Activated naive CD8-positive, alpha-beta T cell treated with anti-CD3 and anti-CD28 coated beads, Interleukin-2, amount 10 ng/mL, durations not matched to agents 7 days and 5 days (primary cell): ENCODE data around the gene SSPN. TPM values are rescaled to one million over a fixed set of nuclear protein-coding genes. Genes with fewer than 3 reads are reported as not detected.

ENCODE experiments used
- ATAC-seq: fragments of 150-1000 bp; cut with Tn5 transposase; one replicate; pipeline ENCODE4 v1.10.0; 2021; ENCODE audit warnings: low read depth, moderate library complexity
- POLR2A ChIA-PET: fragments of 350-600 bp; sonication (Branson Sonifier 250); formaldehyde crosslinking; loops from one replicate; lab custom pipeline; 2021; ENCODE audit warnings: antibody characterized with exemption; lab: Charles Lee
- DNase-seq: peaks from one replicate; pipeline ENCODE4 v3.0.0; 2021
- H3K27ac Mint-ChIP-seq: one replicate; pipeline ENCODE4 v1.8.0; 2022; ENCODE audit warnings: mild to moderate bottlenecking, mixed read lengths
- H3K27me3 Mint-ChIP-seq: one replicate; pipeline ENCODE4 v1.8.0; 2022; ENCODE audit warnings: mild to moderate bottlenecking, moderate library complexity, mixed read lengths
- H3K36me3 Mint-ChIP-seq: one replicate; pipeline ENCODE4 v1.8.0; 2021; ENCODE audit warnings: mild to moderate bottlenecking, mixed read lengths
- H3K4me1 Mint-ChIP-seq: one replicate; pipeline ENCODE4 v1.8.0; 2021; ENCODE audit warnings: mixed read lengths
- H3K4me3 Mint-ChIP-seq: one replicate; pipeline ENCODE4 v1.8.0; 2022; ENCODE audit warnings: mild to moderate bottlenecking, moderate library complexity, mixed read lengths
- H3K9me3 Mint-ChIP-seq: one replicate; pipeline ENCODE4 v1.8.0; 2021; ENCODE audit warnings: mixed read lengths
- total RNA-seq, 2 experiments: library from RNA; stranded (reverse); gene quantifications; one replicate each; pipeline ENCODE4 v1.2.3, GENCODE V29; 2021

The SSPN gene
- total RNA-seq, 2 experiments from 2014 or later: not detected

- H3K36me3 Mint-ChIP-seq: no peaks in the 10 kb centered on the region
- H3K27me3 Mint-ChIP-seq: peaks cover 70% of the 10 kb centered on the region
- ATAC-seq (peak; percentile 47), DNase-seq (peak; percentile 37)
- POLR2A ChIA-PET: no interaction called here
- no peak overlapping the region for H3K27ac Mint-ChIP-seq
- H3K4me3 Mint-ChIP-seq: peak overlapping the region; percentile 79
- H3K4me1 Mint-ChIP-seq: peaks cover 5% of the 10 kb centered on the region
- H3K9me3 Mint-ChIP-seq: no peaks in the 10 kb centered on the region
Observed at GRCh38 chr12:26195641-26196420, 458 bp downstream of the SSPN start.

DNA sequence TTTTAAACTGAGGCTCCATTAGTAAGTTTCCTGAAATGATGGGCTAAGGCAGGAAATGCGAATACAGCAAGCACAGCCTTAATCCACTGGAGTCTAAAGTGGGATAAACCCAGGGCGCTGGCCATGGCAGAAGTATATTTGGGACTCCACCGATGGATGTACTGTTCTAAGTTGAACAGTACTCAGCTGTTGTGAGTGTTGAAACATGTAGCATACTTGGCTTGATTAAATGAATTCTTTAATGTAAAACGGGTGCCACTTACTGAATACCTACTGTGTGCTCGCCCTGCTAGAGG lies 996 bp downstream of the SSPN start:
- Mint-ChIP-seq H3K4me3 (no peak overlapping the region), H3K4me1 (peaks cover 5% of the 10 kb centered on the region), H3K36me3 (no peaks in the 10 kb centered on the region), H3K9me3 (no peaks in the 10 kb centered on the region), H3K27ac (no peak overlapping the region), H3K27me3 (peaks cover 71% of the 10 kb centered on the region)
- POLR2A ChIA-PET: no interaction called here
- DNase-seq (no peak), ATAC-seq (no peak)

- POLR2A ChIA-PET: no interaction called here
- ATAC-seq (no peak), DNase-seq (no peak)
- Mint-ChIP-seq H3K4me3 (no peak overlapping the region), H3K4me1 (peaks cover 5% of the 10 kb centered on the region), H3K27ac (no peak overlapping the region), H3K27me3 (peaks cover 64% of the 10 kb centered on the region), H3K36me3 (no peaks in the 10 kb centered on the region), H3K9me3 (no peaks in the 10 kb centered on the region)
Observed at GRCh38 chr12:26197832-26198231, 2.5 kb downstream of the SSPN start.

DNA sequence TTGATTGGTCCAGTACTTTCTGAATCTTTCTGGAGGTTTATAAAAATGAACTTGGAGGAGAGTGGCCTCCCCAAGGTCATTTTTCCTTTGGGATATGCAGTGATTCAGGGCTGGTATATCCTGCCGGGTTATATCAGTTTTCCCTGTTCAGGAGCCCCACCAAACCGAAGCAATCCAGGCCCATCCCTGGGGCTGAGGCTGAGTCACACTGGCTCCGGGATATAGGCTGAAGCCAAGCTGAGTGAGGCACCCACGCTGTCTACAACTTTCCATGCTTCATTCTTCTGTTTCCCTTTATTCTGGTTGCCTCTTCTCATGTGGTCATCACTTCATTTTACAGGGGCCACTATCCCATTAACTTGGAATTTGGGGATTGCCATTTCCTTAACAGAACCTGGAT lies 3.4 kb downstream of the SSPN start:
- Mint-ChIP-seq H3K4me3 (no peak overlapping the region), H3K36me3 (no peaks in the 10 kb centered on the region), H3K4me1 (peaks cover 5% of the 10 kb centered on the region), H3K27me3 (peaks cover 58% of the 10 kb centered on the region), H3K9me3 (no peaks in the 10 kb centered on the region), H3K27ac (no peak overlapping the region)
- POLR2A ChIA-PET: no interaction called here
- DNase-seq: no peak
- no peak for ATAC-seq

DNA sequence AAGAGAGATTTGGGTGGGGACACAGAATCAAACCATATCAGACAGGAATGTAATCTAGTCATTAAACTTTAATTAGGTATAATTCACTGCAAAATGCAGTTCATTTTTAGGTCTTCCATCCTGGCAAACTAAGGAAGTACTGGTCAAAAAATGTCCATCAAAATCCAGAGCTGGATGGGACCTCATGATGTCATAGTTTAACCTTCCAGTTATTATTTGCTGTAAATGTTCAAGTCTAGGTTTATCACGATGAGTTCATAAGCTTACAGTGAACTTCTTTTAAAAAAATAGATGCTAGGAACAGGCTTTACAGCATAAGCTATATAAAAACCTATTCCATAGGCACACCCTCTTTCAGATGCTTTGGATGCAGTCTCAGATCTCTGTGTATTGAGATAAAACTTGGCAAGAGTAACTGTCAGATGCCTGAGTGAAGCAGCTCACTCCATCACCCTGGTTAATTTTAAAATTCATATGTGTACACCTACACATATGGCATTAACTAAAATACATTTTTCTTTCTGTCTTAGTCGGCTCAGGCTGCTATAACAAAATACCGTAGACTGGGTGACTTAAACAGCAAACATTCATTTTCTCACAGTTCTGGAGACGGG lies 7.9 kb downstream of the SSPN start:
- H3K9me3 Mint-ChIP-seq: no peaks in the 10 kb centered on the region
- H3K27me3 Mint-ChIP-seq: peaks cover 40% of the 10 kb centered on the region
- H3K4me1 Mint-ChIP-seq: no peaks in the 10 kb centered on the region
- H3K4me3 Mint-ChIP-seq: no peak overlapping the region
- ATAC-seq: no peak
- DNase-seq: no peak
- no peaks in the 10 kb centered on the region for H3K36me3 Mint-ChIP-seq
- H3K27ac Mint-ChIP-seq: no peak overlapping the region
- POLR2A ChIA-PET: no interaction called here

GRCh38 chr12:26204612-26205289 lies 9.4 kb downstream of the SSPN start:
- ATAC-seq (no peak), DNase-seq (no peak)
- Mint-ChIP-seq H3K9me3 (no peaks in the 10 kb centered on the region), H3K4me3 (no peak overlapping the region), H3K27me3 (peaks cover 35% of the 10 kb centered on the region), H3K4me1 (no peaks in the 10 kb centered on the region), H3K27ac (no peak overlapping the region), H3K36me3 (no peaks in the 10 kb centered on the region)
- POLR2A ChIA-PET: no interaction called here

DNA sequence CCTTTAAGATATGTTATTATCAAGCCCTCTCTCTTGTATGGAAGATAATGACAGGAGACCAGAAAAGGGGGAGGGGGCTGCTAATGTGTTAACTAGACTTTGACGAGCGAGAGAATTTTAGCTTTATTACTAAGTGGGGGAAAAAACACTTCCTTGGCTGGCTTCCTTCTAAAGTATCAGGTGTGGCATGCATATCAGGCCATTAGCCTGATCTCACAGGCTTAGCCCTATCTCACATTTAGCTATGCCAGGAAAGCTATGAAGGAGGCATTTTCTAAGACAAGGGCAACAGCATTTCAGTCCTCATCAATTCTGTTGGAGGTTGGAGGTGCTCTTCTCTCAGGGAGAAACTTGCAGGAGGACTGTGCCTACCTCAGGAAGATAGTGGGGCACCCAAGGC lies 9.9 kb downstream of the SSPN start:
- H3K27me3 Mint-ChIP-seq: peaks cover 35% of the 10 kb centered on the region
- DNase-seq (no peak), ATAC-seq (no peak)
- no peaks in the 10 kb centered on the region for H3K36me3 Mint-ChIP-seq
- H3K27ac Mint-ChIP-seq: no peak overlapping the region
- H3K4me3 Mint-ChIP-seq: no peak overlapping the region
- POLR2A ChIA-PET: no interaction called here
- H3K9me3 Mint-ChIP-seq: no peaks in the 10 kb centered on the region
- no peaks in the 10 kb centered on the region for H3K4me1 Mint-ChIP-seq

- DNase-seq (no peak), ATAC-seq (no peak)
- Mint-ChIP-seq H3K4me1 (no peaks in the 10 kb centered on the region), H3K27ac (no peak overlapping the region), H3K36me3 (no peaks in the 10 kb centered on the region), H3K27me3 (peaks cover 38% of the 10 kb centered on the region), H3K9me3 (no peaks in the 10 kb centered on the region), H3K4me3 (no peak overlapping the region)
- POLR2A ChIA-PET: no interaction called here
Observed at GRCh38 chr12:26205941-26206340, 10.6 kb downstream of the SSPN start.

DNA sequence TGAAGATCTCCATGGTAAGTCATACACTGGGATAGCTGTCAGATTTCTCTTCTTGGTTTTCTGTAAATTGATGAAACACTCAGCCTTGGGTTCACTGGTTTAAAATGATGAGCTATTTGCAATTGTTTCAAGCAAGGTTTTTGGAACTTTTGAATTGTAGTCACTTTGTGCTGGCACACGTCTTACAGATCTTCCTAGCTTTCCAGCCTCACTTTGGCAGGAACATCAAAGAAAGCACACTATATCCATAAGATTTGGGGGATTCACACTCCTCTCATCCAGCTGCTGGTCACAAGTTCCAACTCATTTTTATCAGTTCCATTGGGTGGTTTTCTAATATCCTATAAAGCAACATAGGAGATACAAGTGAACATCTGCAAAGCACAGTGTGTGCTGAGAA lies 16.0 kb downstream of the SSPN start:
- Mint-ChIP-seq H3K4me3 (no peak overlapping the region), H3K9me3 (no peaks in the 10 kb centered on the region), H3K27ac (no peak overlapping the region), H3K36me3 (no peaks in the 10 kb centered on the region), H3K27me3 (peaks cover 49% of the 10 kb centered on the region), H3K4me1 (no peaks in the 10 kb centered on the region)
- POLR2A ChIA-PET: no interaction called here
- no peak for ATAC-seq
- DNase-seq: no peak

- POLR2A ChIA-PET: no interaction called here
- H3K27me3 Mint-ChIP-seq: peaks cover 43% of the 10 kb centered on the region
- no peak for ATAC-seq
Observed at GRCh38 chr12:26212396-26212795, 17.0 kb downstream of the SSPN start.

DNA sequence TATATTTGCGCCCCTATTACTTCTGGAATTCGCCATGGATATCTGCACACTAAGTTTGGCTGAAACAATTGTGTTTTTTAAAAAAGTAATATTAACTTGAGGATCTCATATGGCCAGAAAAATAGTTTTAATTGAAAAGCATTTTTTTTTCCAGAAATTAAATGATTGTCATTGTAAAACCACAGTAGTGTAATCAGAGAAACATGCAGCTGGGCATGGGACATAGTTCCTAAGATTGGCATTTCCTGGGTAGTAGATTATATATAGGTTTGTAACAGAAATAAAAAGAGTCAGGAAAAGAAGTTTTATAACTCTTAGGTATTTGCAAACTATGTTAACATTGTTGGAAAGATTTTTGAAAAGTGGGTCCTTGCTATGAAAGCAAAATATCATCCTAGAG lies 17.6 kb downstream of the SSPN start:
- H3K4me1 Mint-ChIP-seq: no peaks in the 10 kb centered on the region
- no peak overlapping the region for H3K4me3 Mint-ChIP-seq
- POLR2A ChIA-PET: no interaction called here
- no peak overlapping the region for H3K27ac Mint-ChIP-seq
- no peaks in the 10 kb centered on the region for H3K9me3 Mint-ChIP-seq
- H3K36me3 Mint-ChIP-seq: no peaks in the 10 kb centered on the region
- ATAC-seq (no peak), DNase-seq (no peak)
- H3K27me3 Mint-ChIP-seq: peaks cover 39% of the 10 kb centered on the region

More at GRCh38 chr12:26212396-26212795, 17.0 kb downstream of the SSPN start:
- no peaks in the 10 kb centered on the region for H3K4me1 Mint-ChIP-seq
- no peak overlapping the region for H3K4me3 Mint-ChIP-seq
- H3K36me3 Mint-ChIP-seq: no peaks in the 10 kb centered on the region
- no peaks in the 10 kb centered on the region for H3K9me3 Mint-ChIP-seq
- no peak overlapping the region for H3K27ac Mint-ChIP-seq
- no peak for DNase-seq

- ATAC-seq (no peak), DNase-seq (no peak)
- H3K9me3 Mint-ChIP-seq: no peaks in the 10 kb centered on the region
- no peak overlapping the region for H3K27ac Mint-ChIP-seq
- no peaks in the 10 kb centered on the region for H3K36me3 Mint-ChIP-seq
- peaks cover 37% of the 10 kb centered on the region for H3K27me3 Mint-ChIP-seq
- POLR2A ChIA-PET: no interaction called here
- no peaks in the 10 kb centered on the region for H3K4me1 Mint-ChIP-seq
- H3K4me3 Mint-ChIP-seq: no peak overlapping the region
Observed at GRCh38 chr12:26214121-26214520, 18.7 kb downstream of the SSPN start.

- H3K36me3 Mint-ChIP-seq: no peaks in the 10 kb centered on the region
- peaks cover 5% of the 10 kb centered on the region for H3K27me3 Mint-ChIP-seq
- no peak overlapping the region for H3K27ac Mint-ChIP-seq
- H3K9me3 Mint-ChIP-seq: no peaks in the 10 kb centered on the region
- no peak for DNase-seq
- no peaks in the 10 kb centered on the region for H3K4me1 Mint-ChIP-seq
- ATAC-seq: no peak
- no peak overlapping the region for H3K4me3 Mint-ChIP-seq
- POLR2A ChIA-PET: no interaction called here
Observed at GRCh38 chr12:26219736-26220135, 24.4 kb downstream of the SSPN start.

DNA sequence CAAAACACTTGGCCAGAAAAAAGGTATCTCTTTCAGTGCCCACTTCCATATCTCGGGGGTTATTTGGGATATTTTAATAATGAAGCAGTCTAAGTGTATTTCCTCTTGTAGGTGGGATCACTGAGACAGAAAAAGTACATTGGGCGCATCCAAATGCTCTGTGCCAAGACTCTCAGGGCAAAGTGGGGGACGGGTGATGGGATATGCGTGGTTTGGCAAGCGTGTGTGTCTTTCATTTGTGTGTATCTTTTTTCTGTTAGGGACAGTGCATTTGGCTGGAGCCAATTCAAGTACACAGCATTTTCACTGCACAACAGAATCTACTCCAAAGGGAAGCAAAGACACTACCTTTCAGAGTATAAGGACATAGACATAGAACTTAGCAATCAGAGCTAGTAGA lies 29.3 kb downstream of the SSPN start:
- H3K27ac Mint-ChIP-seq: no peak overlapping the region
- POLR2A ChIA-PET: no interaction called here
- H3K4me3 Mint-ChIP-seq: no peak overlapping the region
- H3K36me3 Mint-ChIP-seq: no peaks in the 10 kb centered on the region
- ATAC-seq (no peak), DNase-seq (no peak)
- peaks cover 2% of the 10 kb centered on the region for H3K4me1 Mint-ChIP-seq
- peaks cover 42% of the 10 kb centered on the region for H3K27me3 Mint-ChIP-seq
- no peaks in the 10 kb centered on the region for H3K9me3 Mint-ChIP-seq
